Muscle layer of duodenum (tissue), 2 donors: Measurements from ENCODE around the gene PLXND1.

Experiments used
- H3K27ac ChIP-seq: one replicate; pipeline ENCODE4 v1.7.0; 2013; ENCODE audit warnings: mild to moderate bottlenecking, low read length
- H3K27me3 ChIP-seq: one replicate; pipeline ENCODE4 v1.7.0; 2013; ENCODE audit warnings: low read depth, mild to moderate bottlenecking, control low read depth, low read length
- H3K36me3 ChIP-seq, 2 donors: one replicate each; pipeline ENCODE4 v1.7.0; 2013; ENCODE audit warnings: low read length in 2 of 2, control low read depth in 1 of 2, mild to moderate bottlenecking in 1 of 2; ENCODE audit not compliant: insufficient read depth in 2 of 2, control insufficient read depth in 1 of 2
- H3K4me1 ChIP-seq, 2 donors: one replicate each; pipeline ENCODE4 v1.7.0; 2013; ENCODE audit warnings: low read length in 2 of 2, mild to moderate bottlenecking in 2 of 2, control low read depth in 1 of 2, moderate library complexity in 1 of 2; ENCODE audit not compliant: insufficient read depth in 2 of 2, control insufficient read depth in 1 of 2
- H3K4me3 ChIP-seq, 2 donors: one replicate each; pipeline ENCODE4 v1.7.0; 2013; ENCODE audit warnings: low read length in 2 of 2, low read depth in 1 of 2, mild to moderate bottlenecking in 1 of 2
- H3K9me3 ChIP-seq, 2 donors: one replicate each; pipeline ENCODE4 v1.7.0; 2013; ENCODE audit warnings: low read length in 2 of 2, control low read depth in 1 of 2, mild to moderate bottlenecking in 1 of 2; ENCODE audit not compliant: control insufficient read depth in 1 of 2
- donor health status: healthy.

The PLXND1 gene

GRCh38 chr3:129627350-129628168 is 21.1 kb upstream of the PLXND1 start:
- H3K27ac ChIP-seq = peak overlapping the region; percentile 93

GRCh38 chr3:129626744-129627349 is 20.4 kb upstream of the PLXND1 start:
- peak overlapping the region; percentile 93 for H3K27ac ChIP-seq
- no peaks in the 10 kb centered on the region for H3K9me3 ChIP-seq
- H3K4me1 ChIP-seq = peaks cover 14 to 39% of the 10 kb centered on the region in 2 donors
- H3K4me3 ChIP-seq = peak overlapping the region; percentile 72 to 86
- no peaks in the 10 kb centered on the region for H3K27me3 ChIP-seq
- peaks cover 0 to 11% of the 10 kb centered on the region in 2 donors for H3K36me3 ChIP-seq

More at GRCh38 chr3:129627350-129628168, 21.1 kb upstream of the PLXND1 start:
- H3K9me3 ChIP-seq = no peaks in the 10 kb centered on the region
- peaks cover 0 to 11% of the 10 kb centered on the region in 2 donors for H3K36me3 ChIP-seq
- H3K4me3 ChIP-seq = peak overlapping the region; percentile 72 to 86
- H3K27me3 ChIP-seq = no peaks in the 10 kb centered on the region
- peaks cover 14 to 34% of the 10 kb centered on the region in 2 donors for H3K4me1 ChIP-seq

- Histone ChIP-seq H3K27me3 (no peaks in the 10 kb centered on the region), H3K27ac (peak overlapping the region; percentile 54), H3K9me3 (no peaks in the 10 kb centered on the region), H3K36me3 (peaks cover 0 to 11% of the 10 kb centered on the region in 2 donors), H3K4me3 (no peak overlapping the region), H3K4me1 (peaks cover 14 to 39% of the 10 kb centered on the region in 2 donors)
Observed at GRCh38 chr3:129625072-129625874, 18.8 kb upstream of the PLXND1 start.

- Histone ChIP-seq H3K27ac (peak overlapping the region; percentile 54), H3K9me3 (no peaks in the 10 kb centered on the region), H3K4me3 (no peak overlapping the region), H3K27me3 (no peaks in the 10 kb centered on the region), H3K4me1 (peaks cover 14 to 39% of the 10 kb centered on the region in 2 donors), H3K36me3 (peaks cover 0 to 11% of the 10 kb centered on the region in 2 donors)
Observed at GRCh38 chr3:129624347-129625071, 18.0 kb upstream of the PLXND1 start.

- Histone ChIP-seq H3K4me1 (peaks cover 14 to 43% of the 10 kb centered on the region in 2 donors), H3K27me3 (no peaks in the 10 kb centered on the region), H3K4me3 (no peak overlapping the region), H3K9me3 (no peaks in the 10 kb centered on the region), H3K27ac (peak overlapping the region; percentile 21), H3K36me3 (peaks cover 0 to 11% of the 10 kb centered on the region in 2 donors)
Observed at GRCh38 chr3:129623447-129624118, 17.1 kb upstream of the PLXND1 start.

GRCh38 chr3:129622933-129623332 is 16.5 kb upstream of the PLXND1 start:
- Histone ChIP-seq H3K4me1 (peaks cover 11 to 42% of the 10 kb centered on the region in 2 donors), H3K36me3 (peaks cover 0 to 10% of the 10 kb centered on the region in 2 donors), H3K27ac (peak overlapping the region; percentile 21), H3K27me3 (no peaks in the 10 kb centered on the region), H3K9me3 (no peaks in the 10 kb centered on the region), H3K4me3 (no peak overlapping the region)

- Histone ChIP-seq H3K9me3 (no peaks in the 10 kb centered on the region), H3K36me3 (peaks cover 0 to 7% of the 10 kb centered on the region in 2 donors), H3K27ac (peak overlapping the region; percentile 21), H3K4me1 (peaks cover 9 to 42% of the 10 kb centered on the region in 2 donors), H3K4me3 (no peak overlapping the region), H3K27me3 (no peaks in the 10 kb centered on the region)
Observed at GRCh38 chr3:129622226-129622874, 15.9 kb upstream of the PLXND1 start.

GRCh38 chr3:129621626-129622225 is 15.2 kb upstream of the PLXND1 start:
- no peak overlapping the region for H3K4me3 ChIP-seq
- H3K27ac ChIP-seq = no peak overlapping the region
- no peaks in the 10 kb centered on the region for H3K27me3 ChIP-seq
- H3K36me3 ChIP-seq = peaks cover 0 to 3% of the 10 kb centered on the region in 2 donors
- no peaks in the 10 kb centered on the region for H3K9me3 ChIP-seq
- peaks cover 9 to 42% of the 10 kb centered on the region in 2 donors for H3K4me1 ChIP-seq

GRCh38 chr3:129620828-129621559 is 14.5 kb upstream of the PLXND1 start:
- Histone ChIP-seq H3K36me3 (peaks cover 0 to under 1% of the 10 kb centered on the region in 2 donors), H3K4me3 (no peak overlapping the region), H3K27ac (no peak overlapping the region), H3K27me3 (no peaks in the 10 kb centered on the region), H3K9me3 (no peaks in the 10 kb centered on the region), H3K4me1 (peaks cover 11 to 43% of the 10 kb centered on the region in 2 donors)
